Measurements from ENCODE around the gene SGCB. TPM values are rescaled to one million over a fixed set of nuclear protein-coding genes. Genes with fewer than 3 reads are reported as not detected.

The SGCB gene
- total and polyA plus RNA-seq, 4 donors = 6.4 to 39.9 (median 15.5) TPM

DNA sequence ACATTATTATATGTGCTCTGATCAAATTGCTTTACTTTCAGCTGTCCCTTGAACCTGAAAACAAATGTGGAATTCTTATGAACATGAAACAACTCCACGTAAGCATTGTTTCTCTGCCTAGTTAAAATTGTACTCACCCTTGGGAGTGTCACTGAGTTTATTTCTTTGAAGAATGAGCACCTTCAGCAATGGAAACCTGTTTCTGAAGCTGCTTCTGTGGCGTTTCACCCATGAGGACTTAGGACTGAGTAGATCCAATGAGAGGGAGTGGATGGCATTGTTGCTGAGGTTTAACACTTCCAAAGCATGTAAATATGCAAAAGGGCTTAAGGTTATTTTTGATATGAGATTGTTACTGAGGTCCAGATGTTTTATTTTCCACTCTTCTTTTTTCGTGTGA lies 21.1 kb downstream of the SGCB start:
- no peak for DNase-seq
- Histone ChIP-seq H3K36me3 (ENCODE audit: control insufficient read depth in 4 of 4, insufficient read depth in 4 of 4, low read length in 4 of 4) (no peaks in the 10 kb centered on the region), H3K9me3 (ENCODE audit: control insufficient read depth in 4 of 4, insufficient read depth in 3 of 4, low read length in 3 of 4) (no peaks in the 10 kb centered on the region), H3K4me3 (no peak overlapping the region), H3K27me3 (ENCODE audit: control insufficient read depth in 3 of 3, insufficient read depth in 3 of 3, low read length in 2 of 3) (no peaks in the 10 kb centered on the region), H3K4me1 (ENCODE audit: control insufficient read depth in 5 of 5, insufficient read depth in 5 of 5, low read length in 5 of 5) (no peaks in the 10 kb centered on the region), H3K27ac (ENCODE audit: low read depth in 1 of 2, low read length in 1 of 2) (no peak overlapping the region), H3K9ac (ENCODE audit: insufficient read depth in 1 of 2, low read length in 2 of 2) (no peak overlapping the region)
- ATAC-seq (ENCODE audit: insufficient read depth, low FRiP score) = no peak
- no peak for TF ChIP-seq CTCF (IDR thresholded peaks at IDR 0.05; ENCODE audit: control extremely low read depth, extremely low read depth)
- WGBS, 2 donors = 84 to 85% methylated on average over 3 of the region's 3 CpGs

DNA sequence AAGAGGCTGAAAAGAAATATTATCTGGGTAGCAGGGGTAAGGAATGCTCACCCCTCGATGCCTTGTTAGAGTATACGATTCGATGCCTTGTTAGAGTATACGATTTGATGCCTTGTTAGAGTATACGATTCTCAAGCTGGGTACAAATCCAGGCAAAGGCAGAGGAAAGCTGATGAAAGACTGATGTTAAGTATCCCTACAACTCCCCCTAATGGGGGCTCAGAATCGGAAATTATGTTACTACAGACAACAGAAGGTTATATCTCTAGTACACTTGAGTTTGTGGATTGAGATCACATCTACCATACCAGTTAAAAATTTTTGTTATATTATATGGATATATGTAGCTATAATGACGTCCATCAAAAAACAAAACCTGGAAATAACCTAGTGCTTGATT lies 22.7 kb downstream of the SGCB start:
- Histone ChIP-seq H3K9me3 (ENCODE audit: control insufficient read depth in 4 of 4, insufficient read depth in 3 of 4, low read length in 3 of 4) (no peaks in the 10 kb centered on the region), H3K27ac (ENCODE audit: low read depth in 1 of 2, low read length in 1 of 2) (no peak overlapping the region), H3K9ac (ENCODE audit: insufficient read depth in 1 of 2, low read length in 2 of 2) (no peak overlapping the region), H3K36me3 (ENCODE audit: control insufficient read depth in 4 of 4, insufficient read depth in 4 of 4, low read length in 4 of 4) (peaks cover 0 to 2% (median 0%) of the 10 kb centered on the region in 4 donors), H3K4me1 (ENCODE audit: control insufficient read depth in 5 of 5, insufficient read depth in 5 of 5, low read length in 5 of 5) (no peaks in the 10 kb centered on the region), H3K4me3 (no peak overlapping the region), H3K27me3 (ENCODE audit: control insufficient read depth in 3 of 3, insufficient read depth in 3 of 3, low read length in 2 of 3) (no peaks in the 10 kb centered on the region)
- 70 to 79% methylated on average over 7 of the region's 7 CpGs for WGBS, 2 donors
- peak in 2 of 3 donors; percentile 29 to 33 for DNase-seq
- no peak for ATAC-seq (ENCODE audit: insufficient read depth, low FRiP score)
- TF ChIP-seq CTCF (IDR thresholded peaks at IDR 0.05; ENCODE audit: control extremely low read depth, extremely low read depth) = no peak

DNA sequence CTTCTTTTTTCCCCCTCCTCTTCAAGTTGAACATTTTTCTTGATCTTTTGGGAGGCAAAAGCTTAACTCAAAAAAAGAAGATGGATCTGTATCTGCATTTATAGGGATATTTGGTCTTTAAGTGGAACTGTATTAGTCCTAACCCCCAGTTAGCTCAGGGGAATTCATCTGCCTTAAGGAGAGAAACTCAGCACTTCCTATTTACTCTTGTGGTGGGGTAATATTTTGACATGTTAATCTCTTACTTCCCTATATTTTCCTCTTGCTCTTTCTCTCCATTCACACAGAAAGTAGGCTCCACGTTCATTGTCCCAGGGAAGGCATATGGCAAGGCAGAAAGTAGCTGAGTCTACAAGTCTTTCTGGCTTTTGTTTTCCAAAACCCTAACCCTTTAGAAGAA lies 23.2 kb downstream of the SGCB start:
- H3K4me1 ChIP-seq (ENCODE audit: control insufficient read depth in 5 of 5, insufficient read depth in 5 of 5, low read length in 5 of 5) = no peaks in the 10 kb centered on the region
- H3K4me3 ChIP-seq = no peak overlapping the region
- no peak overlapping the region for H3K9ac ChIP-seq (ENCODE audit: insufficient read depth in 1 of 2, low read length in 2 of 2)
- no peaks in the 10 kb centered on the region for H3K9me3 ChIP-seq (ENCODE audit: control insufficient read depth in 4 of 4, insufficient read depth in 3 of 4, low read length in 3 of 4)
- no peak for TF ChIP-seq CTCF (IDR thresholded peaks at IDR 0.05; ENCODE audit: control extremely low read depth, extremely low read depth)
- peaks cover 0 to 3% (median 0%) of the 10 kb centered on the region in 4 donors for H3K36me3 ChIP-seq (ENCODE audit: control insufficient read depth in 4 of 4, insufficient read depth in 4 of 4, low read length in 4 of 4)
- no peak overlapping the region for H3K27ac ChIP-seq (ENCODE audit: low read depth in 1 of 2, low read length in 1 of 2)
- DNase-seq (no peak), ATAC-seq (ENCODE audit: insufficient read depth, low FRiP score) (no peak)
- 23 to 58% methylated on average over 1 of the region's 1 CpG for WGBS, 2 donors
- H3K27me3 ChIP-seq (ENCODE audit: control insufficient read depth in 3 of 3, insufficient read depth in 3 of 3, low read length in 2 of 3) = no peaks in the 10 kb centered on the region

DNA sequence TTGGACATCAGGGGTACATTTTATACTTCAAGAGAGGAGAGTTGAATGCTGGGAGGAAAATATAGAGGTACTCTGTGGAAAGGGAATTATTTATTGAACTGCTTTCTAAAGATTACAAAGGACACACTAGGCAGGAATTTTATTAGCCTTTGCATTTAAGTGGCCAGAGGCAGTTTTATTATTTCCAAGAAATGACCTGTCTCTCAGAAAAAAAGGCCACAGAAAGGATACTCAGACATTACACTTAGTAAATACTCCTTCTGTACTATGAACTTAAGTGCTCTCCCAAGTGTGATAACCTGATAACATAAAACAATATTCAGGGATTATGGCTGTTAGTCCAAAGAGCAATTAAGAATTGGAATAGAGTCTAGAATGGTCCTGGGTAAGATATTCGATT lies 25.4 kb downstream of the SGCB start:
- Histone ChIP-seq H3K9ac (ENCODE audit: insufficient read depth in 1 of 2, low read length in 2 of 2) (no peak overlapping the region), H3K27ac (ENCODE audit: low read depth in 1 of 2, low read length in 1 of 2) (no peak overlapping the region), H3K9me3 (ENCODE audit: control insufficient read depth in 4 of 4, insufficient read depth in 3 of 4, low read length in 3 of 4) (no peaks in the 10 kb centered on the region), H3K27me3 (ENCODE audit: control insufficient read depth in 3 of 3, insufficient read depth in 3 of 3, low read length in 2 of 3) (no peaks in the 10 kb centered on the region), H3K4me3 (no peak overlapping the region), H3K4me1 (ENCODE audit: control insufficient read depth in 5 of 5, insufficient read depth in 5 of 5, low read length in 5 of 5) (no peaks in the 10 kb centered on the region), H3K36me3 (ENCODE audit: control insufficient read depth in 4 of 4, insufficient read depth in 4 of 4, low read length in 4 of 4) (peaks cover 0 to 3% (median 0%) of the 10 kb centered on the region in 4 donors)
- 67 to 83% methylated on average over 1 of the region's 1 CpG for WGBS, 2 donors
- no peak for ATAC-seq (ENCODE audit: insufficient read depth, low FRiP score)
- no peak for TF ChIP-seq CTCF (IDR thresholded peaks at IDR 0.05; ENCODE audit: control extremely low read depth, extremely low read depth)
- no peak for DNase-seq
